H1 (cell line): ENCODE measurements around the gene RAPGEF1. TPM values are rescaled to one million over a fixed set of nuclear protein-coding genes. Genes with fewer than 3 reads are reported as not detected.

Experiments
- CTCF ChIA-PET: fragments of 300-600 bp; sonication (Branson Sonifier 250); formaldehyde crosslinking; loops from one replicate; lab custom pipeline; 2021; ENCODE audit not compliant: partially characterized antibody; lab: Charles Lee
- POLR2A ChIA-PET: fragments of 300-600 bp; sonication (Branson Sonifier 250); formaldehyde crosslinking; loops from one replicate; lab custom pipeline; 2021; ENCODE audit warnings: inconsistent platforms; ENCODE audit not compliant: partially characterized antibody; lab: Charles Lee
- DNase-seq, 2 experiments: peaks; one replicate each; pipeline versions ENCODE4 v3.0.0 to v3.0.0-alpha.2; 2010 to 2022; ENCODE audit warnings: low spot score in 2 of 2, low read depth in 1 of 2, mixed read lengths in 1 of 2
- FAIRE-seq: peaks from 2 replicates; lab custom pipeline; 2011; peaks lifted over from hg19 to GRCh38; lab: Jason Lieb, UNC
- H2AFZ ChIP-seq: 2 replicates; pipeline ENCODE4 v1.8.1; 2012; ENCODE audit warnings: low read length, inconsistent platforms
- H2AK5ac ChIP-seq: 2 replicates; pipeline ENCODE4 v1.6.1; 2013; ENCODE audit warnings: low read depth, low read length
- H2BK120ac ChIP-seq: replicated peaks from 2 replicates; pipeline ENCODE3; 2013; ENCODE audit warnings: low read depth, low read length, inconsistent platforms
- H2BK12ac ChIP-seq: 2 replicates; pipeline ENCODE4 v1.6.1; 2013; ENCODE audit warnings: low read depth, low read length
- H2BK15ac ChIP-seq: 2 replicates; pipeline ENCODE4 v1.6.1; 2013; ENCODE audit warnings: low read length
- H2BK20ac ChIP-seq: 2 replicates; pipeline ENCODE4 v1.6.1; 2013; ENCODE audit warnings: low read length
- H2BK5ac ChIP-seq: 2 replicates; pipeline ENCODE4 v1.6.1; 2013; ENCODE audit warnings: low read depth, low read length
- H3K14ac ChIP-seq: 2 replicates; pipeline ENCODE4 v1.6.1; 2013; ENCODE audit warnings: inconsistent platforms; ENCODE audit not compliant: insufficient read length
- H3K18ac ChIP-seq: 2 replicates; pipeline ENCODE4 v1.6.1; 2013; ENCODE audit warnings: low read length; ENCODE audit errors: extremely low read depth
- H3K23ac ChIP-seq: 2 replicates; pipeline ENCODE4 v1.6.1; 2013; ENCODE audit warnings: inconsistent platforms; ENCODE audit not compliant: insufficient read length
- H3K23me2 ChIP-seq: 2 replicates; pipeline ENCODE4 v1.6.1; 2013; ENCODE audit warnings: low read depth, low read length
- H3K27ac ChIP-seq: 2 replicates; pipeline ENCODE4 v1.6.1; 2011; ENCODE audit warnings: low read depth, low read length, inconsistent platforms
- H3K27me3 ChIP-seq, 4 experiments: replicated peaks in 1 of 4; 1 replicate in 1 of 4; 2 replicates in 3 of 4; pipeline versions ENCODE4 v1.6.1 to v1.8.1; 2011 to 2013; ENCODE audit warnings: low read length in 3 of 4, mild to moderate bottlenecking in 3 of 4, inconsistent platforms in 2 of 4, mixed read lengths in 2 of 4, moderate library complexity in 1 of 4; ENCODE audit not compliant: control insufficient read depth in 3 of 4, insufficient read depth in 3 of 4; ENCODE audit errors: extremely low read depth in 1 of 4
- H3K36me3 ChIP-seq, 4 experiments: 2 replicates each; pipeline versions ENCODE4 v1.6.1 to v1.8.1; 2011 to 2013; ENCODE audit warnings: mild to moderate bottlenecking in 4 of 4, low read length in 3 of 4, moderate library complexity in 2 of 4, control low read depth in 1 of 4, inconsistent platforms in 1 of 4; ENCODE audit not compliant: insufficient read depth in 4 of 4, control insufficient read depth in 2 of 4
- H3K4ac ChIP-seq: replicated peaks from 2 replicates; pipeline ENCODE3; 2013; ENCODE audit warnings: low read length, low read depth, mixed read lengths, inconsistent platforms; ENCODE audit not compliant: insufficient read length
- H3K4me1 ChIP-seq, 4 experiments: replicated peaks in 1 of 4; 1 replicate in 1 of 4; 2 replicates in 3 of 4; pipeline versions ENCODE4 v1.6.1 to v1.8.1; 2011 to 2013; ENCODE audit warnings: low read length in 3 of 4, inconsistent platforms in 2 of 4, mixed read lengths in 1 of 4; ENCODE audit not compliant: insufficient read depth in 4 of 4, control insufficient read depth in 3 of 4
- H3K4me2 ChIP-seq, 2 experiments: 2 replicates each; pipeline versions ENCODE4 v1.6.1 to v1.8.1; 2011 to 2013; ENCODE audit warnings: low read depth in 2 of 2, low read length in 2 of 2, control low read depth in 1 of 2, inconsistent platforms in 1 of 2, mild to moderate bottlenecking in 1 of 2; ENCODE audit not compliant: insufficient read depth in 1 of 2
- H3K4me3 ChIP-seq, 4 experiments: fragments of 200-600, 300-600 bp in 1 of 4; sonication (generic), shearing (Covaris generic), sonication (Bioruptor Twin) in 1 of 4; 2 replicates each; pipeline versions ENCODE4 v1.5.1 to v1.8.1; 2011 to 2016; ENCODE audit warnings: low read length in 4 of 4, low read depth in 3 of 4, control low read depth in 2 of 4, inconsistent platforms in 2 of 4, mild to moderate bottlenecking in 2 of 4, mixed read lengths in 1 of 4, moderate library complexity in 1 of 4; ENCODE audit not compliant: insufficient read depth in 2 of 4; ENCODE audit errors: extremely low read depth in 1 of 4
- H3K56ac ChIP-seq: replicated peaks from 2 replicates; pipeline ENCODE3; 2013; ENCODE audit warnings: low read depth, mild to moderate bottlenecking, mixed read lengths, low read length, inconsistent platforms; ENCODE audit not compliant: insufficient read length
- H3K79me1 ChIP-seq: 2 replicates; pipeline ENCODE4 v1.6.1; 2013; ENCODE audit warnings: low read depth, low read length, control low read depth
- H3K79me2 ChIP-seq, 2 experiments: 2 replicates each; pipeline versions ENCODE4 v1.6.1 to v1.8.1; 2012 to 2013; ENCODE audit warnings: low read length in 2 of 2, mild to moderate bottlenecking in 2 of 2, inconsistent platforms in 1 of 2; ENCODE audit not compliant: insufficient read depth in 2 of 2, control insufficient read depth in 1 of 2
- H3K9ac ChIP-seq, 4 experiments: replicated peaks in 1 of 4; 1 replicate in 1 of 4; 2 replicates in 3 of 4; pipeline versions ENCODE4 v1.6.1 to v1.8.1; 2011 to 2013; ENCODE audit warnings: low read depth in 3 of 4, low read length in 3 of 4, control low read depth in 2 of 4, mild to moderate bottlenecking in 2 of 4, moderate library complexity in 2 of 4, inconsistent platforms in 1 of 4; ENCODE audit errors: extremely low read depth in 1 of 4
- H3K9me3 ChIP-seq, 2 experiments: 2 replicates each; pipeline versions ENCODE4 v1.6.1 to v1.8.1; 2012 to 2013; ENCODE audit warnings: mild to moderate bottlenecking in 2 of 2, moderate library complexity in 2 of 2, control low read depth in 1 of 2, inconsistent platforms in 1 of 2, low read depth in 1 of 2, low read length in 1 of 2, mixed read lengths in 1 of 2; ENCODE audit not compliant: insufficient read depth in 2 of 2
- H4K20me1 ChIP-seq, 2 experiments: replicated peaks in 1 of 2; 2 replicates each; pipeline versions ENCODE3 to v1.8.1; 2011 to 2013; ENCODE audit warnings: inconsistent platforms in 2 of 2, low read length in 2 of 2, mild to moderate bottlenecking in 1 of 2; ENCODE audit not compliant: insufficient read depth in 2 of 2, control insufficient read depth in 1 of 2
- H4K5ac ChIP-seq: 2 replicates; pipeline ENCODE4 v1.6.1; 2013; ENCODE audit warnings: low read length, low read depth, mixed read lengths, inconsistent platforms; ENCODE audit not compliant: insufficient read length
- H4K8ac ChIP-seq: 2 replicates; pipeline ENCODE4 v1.8.0; 2013; ENCODE audit warnings: mild to moderate bottlenecking, moderate library complexity, low read length, inconsistent platforms; ENCODE audit not compliant: insufficient read depth; ENCODE audit errors: extremely low read depth
- H4K91ac ChIP-seq: replicated peaks from 2 replicates; pipeline ENCODE3; 2013; ENCODE audit warnings: low read length, mixed read lengths, inconsistent platforms; ENCODE audit not compliant: insufficient read length
- CEBPB ChIP-seq: IDR thresholded peaks from 2 replicates; pipeline ENCODE4 v1.6.1; 2012; ENCODE audit warnings: low read depth, low read length
- HDAC2 ChIP-seq, 2 experiments: fragments of 300-600 bp in 1 of 2; sonication (generic) in 1 of 2; IDR thresholded peaks; 2 replicates each; pipeline ENCODE4 v1.6.1; 2011 to 2012; ENCODE audit warnings: low read depth in 2 of 2, low read length in 2 of 2, mild to moderate bottlenecking in 2 of 2, moderate library complexity in 2 of 2, borderline replicate concordance in 1 of 2, inconsistent platforms in 1 of 2
- WGBS, 2 experiments: shearing (Covaris generic) in 1 of 2; methylation state at CpG; one replicate each; pipeline versions ENCODE4 v1.1.6 to v1.1.7; 2013 to 2015; ENCODE audit warnings: low lambda C conversion rate in 2 of 2, mixed read lengths in 2 of 2, inconsistent platforms in 1 of 2, low coverage in 1 of 2, missing lambda C conversion rate in 1 of 2; ENCODE audit not compliant: insufficient replicate concordance in 2 of 2, insufficient coverage in 1 of 2, insufficient read length in 1 of 2; ENCODE audit errors: extremely low coverage in 1 of 2, missing lambda C conversion rate in 1 of 2; 5-methylcytosine and 5-hydroxymethylcytosine counted together
- polyA plus RNA-seq, 7 experiments: library from polyadenylated mRNA; depleted of rRNA in 3 of 7; stranded (reverse) in 5 of 7; unstranded in 2 of 7; fragments of >200 nt in 5 of 7; fragments of 200-250 nt in 2 of 7; gene quantifications; 1 replicate in 5 of 7; 2 replicates in 1 of 7; 4 replicates in 1 of 7; pipeline versions ENCODE4 v1.2.1 to v1.2.3, GENCODE V29; 2011 to 2013; ENCODE audit warnings: missing spikeins in 2 of 7, mixed read lengths in 2 of 7
- total RNA-seq: library from RNA; stranded (reverse); fragmentation: NEBNext Ultra II Directional; extraction: Animal tissue kit (Norgen Biotek cat#: 25700); gene quantifications from 2 replicates; pipeline ENCODE4 v1.2.1, GENCODE V29; 2021

Gene RAPGEF1
- total and polyA plus RNA-seq, 2 of the 8 experiments (the other 6 are each of a cell fraction or from before 2014, with no cell fraction given): 29.7 to 78.9 TPM

GRCh38 chr9:131701436-131701781, 38.5 kb downstream of the RAPGEF1 start:
- no peak overlapping the region for H3K27ac ChIP-seq
- no peak overlapping the region for H4K5ac ChIP-seq
- H3K79me2 ChIP-seq: peaks cover 0 to 60% of the 10 kb centered on the region in 2 experiments; a peak in 2 of 4 replicates
- no peak overlapping the region for H2BK20ac ChIP-seq
- H2BK12ac ChIP-seq: no peak overlapping the region
- TF ChIP-seq HDAC2 (IDR thresholded peaks at IDR 0.05; ENCODE audit: borderline replicate concordance in 1 of 2, low read depth in 2 of 2, low read length in 2 of 2): no peak
- peak; percentile 24; the same call in 1 of the 2 replicates for TF ChIP-seq CEBPB
- peaks cover 6 to 37% (median 27%) of the 10 kb centered on the region in 4 experiments for H3K4me1 ChIP-seq
- no peak overlapping the region for H4K8ac ChIP-seq
- no peak overlapping the region for H3K4me3 ChIP-seq
- DNase-seq (no peak), FAIRE-seq (no peak)
- H3K9ac ChIP-seq: no peak overlapping the region
- H2AK5ac ChIP-seq: no peak overlapping the region
- H3K14ac ChIP-seq: no peak overlapping the region
- 0 out of 4 replicates have a peak overlapping the region, but pooled peaks of 1 of the 2 experiments have one; percentile 23 for H3K4me2 ChIP-seq
- no peak overlapping the region for H2BK120ac ChIP-seq
- WGBS, 2 experiments: 93% methylated on average over 1 of the region's 1 CpG; no CpG with 5 or more reads in 1 of the 2 experiments
- no peak overlapping the region for H3K18ac ChIP-seq
- no peak overlapping the region for H3K56ac ChIP-seq
- H3K9me3 ChIP-seq: no peaks in the 10 kb centered on the region
- no peak overlapping the region for H4K91ac ChIP-seq
- peaks cover 0 to 4% of the 10 kb centered on the region in 2 experiments for H4K20me1 ChIP-seq
- ChIA-PET CTCF (interaction anchor here (0.9 to 1.2 kb wide), 3 partner anchors 21 to 110 kb away, joined by 3 to 4 read pairs (median 4); no protein-coding TSS in a partner anchor), POLR2A (interaction anchor here (1.0 kb wide), 1 partner anchor 10 kb away, joined by 3 read pairs; no protein-coding TSS in a partner anchor)
- H3K79me1 ChIP-seq: peaks cover 3% of the 10 kb centered on the region
- no peaks in the 10 kb centered on the region for H3K36me3 ChIP-seq
- no peak overlapping the region for H2AFZ ChIP-seq
- no peak overlapping the region for H2BK5ac ChIP-seq
- H3K4ac ChIP-seq: no peak overlapping the region
- H3K23ac ChIP-seq: no peak overlapping the region
- H3K23me2 ChIP-seq: no peaks in the 10 kb centered on the region
- no peak overlapping the region for H2BK15ac ChIP-seq
- no peaks in the 10 kb centered on the region for H3K27me3 ChIP-seq
